Tibial nerve (tissue), 4 donors: ENCODE data around the gene PTPRJ.

Source experiments
- EP300 ChIP-seq, 2 donors: sonication (generic); formaldehyde crosslinking; IDR thresholded peaks; one replicate each; pipeline ENCODE4 v1.6.1; 2017; ENCODE audit warnings: antibody characterized with exemption in 2 of 2, mild to moderate bottlenecking in 1 of 2
- TF ChIP-seq, protein P1 (sequence below), 5 experiments: fragments of 200-600 bp in 3 of 5; fragments of 450-650 bp in 2 of 5; sonication (generic) in 3 of 5; IDR thresholded peaks; one replicate each; pipeline ENCODE4 v1.5.1; 2016 to 2019; ENCODE audit warnings: antibody characterized with exemption in 5 of 5, mild to moderate bottlenecking in 3 of 5, moderate library complexity in 2 of 5

DNA sequence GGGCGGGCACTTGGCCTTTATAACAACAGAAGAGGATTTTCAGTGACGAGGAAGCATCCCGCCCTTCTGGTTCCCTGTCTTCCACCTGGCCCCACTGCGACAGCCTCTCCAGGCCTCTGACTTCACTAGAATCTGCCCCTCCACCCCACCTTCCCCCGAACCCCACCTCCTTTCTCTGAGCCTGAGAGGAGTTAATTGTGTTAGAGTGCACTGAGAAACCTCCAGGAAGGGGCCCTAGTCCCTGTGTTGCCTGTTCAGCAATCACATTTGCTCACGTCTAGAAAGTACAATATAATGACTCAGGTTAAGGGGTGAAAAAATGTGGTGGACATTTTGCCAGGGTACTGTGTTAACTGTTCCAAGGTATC, 38.8 kb downstream of the PTPRJ start:
- TF ChIP-seq, protein P1, sequence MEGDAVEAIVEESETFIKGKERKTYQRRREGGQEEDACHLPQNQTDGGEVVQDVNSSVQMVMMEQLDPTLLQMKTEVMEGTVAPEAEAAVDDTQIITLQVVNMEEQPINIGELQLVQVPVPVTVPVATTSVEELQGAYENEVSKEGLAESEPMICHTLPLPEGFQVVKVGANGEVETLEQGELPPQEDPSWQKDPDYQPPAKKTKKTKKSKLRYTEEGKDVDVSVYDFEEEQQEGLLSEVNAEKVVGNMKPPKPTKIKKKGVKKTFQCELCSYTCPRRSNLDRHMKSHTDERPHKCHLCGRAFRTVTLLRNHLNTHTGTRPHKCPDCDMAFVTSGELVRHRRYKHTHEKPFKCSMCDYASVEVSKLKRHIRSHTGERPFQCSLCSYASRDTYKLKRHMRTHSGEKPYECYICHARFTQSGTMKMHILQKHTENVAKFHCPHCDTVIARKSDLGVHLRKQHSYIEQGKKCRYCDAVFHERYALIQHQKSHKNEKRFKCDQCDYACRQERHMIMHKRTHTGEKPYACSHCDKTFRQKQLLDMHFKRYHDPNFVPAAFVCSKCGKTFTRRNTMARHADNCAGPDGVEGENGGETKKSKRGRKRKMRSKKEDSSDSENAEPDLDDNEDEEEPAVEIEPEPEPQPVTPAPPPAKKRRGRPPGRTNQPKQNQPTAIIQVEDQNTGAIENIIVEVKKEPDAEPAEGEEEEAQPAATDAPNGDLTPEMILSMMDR (IDR thresholded peaks at IDR 0.05), result no peak
- no peak for TF ChIP-seq EP300 (IDR thresholded peaks at IDR 0.05)
